ENCODE results near the gene GHRHR.

GRCh38 chr7:31022117-31022516, 58.4 kb downstream of the GHRHR start:
- TF ChIP-seq POLR2AphosphoS5 (IDR thresholded peaks at IDR 0.05) (no peak), CTCF (IDR thresholded peaks at IDR 0.05) (no peak), POLR2A (IDR thresholded peaks at IDR 0.05) (no peak), EP300 (IDR thresholded peaks at IDR 0.05) (no peak)
